OCI-LY1 (cell line): ENCODE measurements around the gene CDKN2B-AS1.

Experiments used
- H2AFZ ChIP-seq: fragments of 200-600 bp; sonication (generic), shearing (Covaris generic); 2 replicates; pipeline ENCODE4 v1.6.0; 2014; ENCODE audit warnings: antibody characterized with exemption, mild to moderate bottlenecking, low read length
- H3F3A ChIP-seq: fragments of 200-600 bp; sonication (generic), shearing (Covaris generic); 2 replicates; pipeline ENCODE4 v1.6.0; 2014; ENCODE audit warnings: mild to moderate bottlenecking, antibody characterized with exemption, low read length, moderate library complexity; ENCODE audit not compliant: insufficient read depth
- H3K27ac ChIP-seq: fragments of 200-600 bp; sonication (generic); 2 replicates; pipeline ENCODE4 v1.5.1; 2014; ENCODE audit warnings: low read length, mixed run types, mild to moderate bottlenecking, low read depth; ENCODE audit not compliant: poor library complexity, severe bottlenecking
- H3K27me3 ChIP-seq: fragments of 200-600 bp; sonication (generic); 2 replicates; pipeline ENCODE4 v1.6.0; 2014; ENCODE audit warnings: antibody characterized with exemption, mild to moderate bottlenecking, low read length, moderate library complexity; ENCODE audit not compliant: insufficient read depth
- H3K36me3 ChIP-seq: fragments of 200-600 bp; sonication (generic); 2 replicates; pipeline ENCODE4 v1.6.1; 2014; ENCODE audit warnings: mild to moderate bottlenecking, antibody characterized with exemption, low read length, moderate library complexity, mixed read lengths; ENCODE audit not compliant: insufficient read depth
- H3K4me1 ChIP-seq: fragments of 200-600 bp; sonication (generic); 2 replicates; pipeline ENCODE4 v1.5.1; 2014; ENCODE audit warnings: mild to moderate bottlenecking, low read length, moderate library complexity; ENCODE audit not compliant: insufficient read depth, severe bottlenecking
- H3K4me2 ChIP-seq: fragments of 200-600 bp; sonication (generic), shearing (Covaris generic); 2 replicates; pipeline ENCODE4 v1.6.1; 2014; ENCODE audit warnings: low read length
- H3K4me3 ChIP-seq: fragments of 200-600 bp; sonication (generic); 2 replicates; pipeline ENCODE4 v1.5.1; 2014; ENCODE audit warnings: low read length, low read depth, mild to moderate bottlenecking, mixed read lengths; ENCODE audit not compliant: poor library complexity, severe bottlenecking
- H3K79me2 ChIP-seq: fragments of 200-600 bp; shearing (Covaris generic); 2 replicates; pipeline ENCODE4 v1.6.1; 2016; ENCODE audit warnings: mixed run types, low read length, mixed read lengths; ENCODE audit not compliant: insufficient read depth
- H3K9ac ChIP-seq: fragments of 200-600 bp; sonication (generic), shearing (Covaris generic); 2 replicates; pipeline ENCODE4 v1.6.1; 2014; ENCODE audit warnings: mild to moderate bottlenecking, low read length, mixed read lengths
- H3K9me2 ChIP-seq: fragments of 200-600 bp; sonication (generic), shearing (Covaris generic); 2 replicates; pipeline ENCODE4 v1.6.1; 2014; ENCODE audit warnings: low read depth, mild to moderate bottlenecking, low read length, mixed read lengths
- H3K9me3 ChIP-seq: fragments of 200-600 bp; shearing (Covaris generic); 2 replicates; pipeline ENCODE4 v1.6.1; 2014; ENCODE audit warnings: low read length, mixed read lengths
- H4K20me1 ChIP-seq: fragments of 200-600 bp; sonication (generic), shearing (Covaris generic); 2 replicates; pipeline ENCODE4 v1.6.0; 2016; ENCODE audit warnings: mild to moderate bottlenecking, low read length; ENCODE audit not compliant: insufficient read depth
- CTCF ChIP-seq: fragments of 200-600 bp; sonication (generic), shearing (Covaris generic); IDR thresholded peaks from 2 replicates; pipeline ENCODE4 v1.5.1; 2017; ENCODE audit warnings: mild to moderate bottlenecking, antibody characterized with exemption, low read length, moderate library complexity, mixed read lengths
- EZH2 ChIP-seq: fragments of 200-600 bp; sonication (generic), shearing (Covaris generic); IDR thresholded peaks from 2 replicates; pipeline ENCODE4 v1.8.0; 2017; ENCODE audit warnings: borderline replicate concordance, mixed run types, mild to moderate bottlenecking, antibody characterized with exemption, low read length, moderate library complexity, mixed read lengths

CDKN2B-AS1 gene

GRCh38 chr9:22108581-22109370 lies 114.2 kb downstream of the CDKN2B-AS1 start:
- Histone ChIP-seq H3K36me3 (no peaks in the 10 kb centered on the region), H3K9me2 (no peaks in the 10 kb centered on the region), H3K4me3 (no peak overlapping the region), H3F3A (no peaks in the 10 kb centered on the region), H3K27me3 (no peaks in the 10 kb centered on the region), H4K20me1 (no peaks in the 10 kb centered on the region), H3K4me2 (no peak overlapping the region), H3K27ac (no peak overlapping the region), H3K9ac (no peak overlapping the region), H3K4me1 (no peaks in the 10 kb centered on the region), H3K9me3 (no peaks in the 10 kb centered on the region), H2AFZ (no peak overlapping the region), H3K79me2 (no peaks in the 10 kb centered on the region)
- TF ChIP-seq CTCF: no peak
- TF ChIP-seq EZH2: no peak

- H3K4me2 ChIP-seq: no peak overlapping the region
- no peak overlapping the region for H3K4me3 ChIP-seq
Measured at GRCh38 chr9:22111176-22111953, 116.8 kb downstream of the CDKN2B-AS1 start.

GRCh38 chr9:22111954-22112247 lies 117.3 kb downstream of the CDKN2B-AS1 start:
- Histone ChIP-seq H3K4me1 (no peaks in the 10 kb centered on the region), H3K9me3 (no peaks in the 10 kb centered on the region), H3K36me3 (no peaks in the 10 kb centered on the region), H3K4me3 (no peak overlapping the region), H3K27me3 (no peaks in the 10 kb centered on the region), H4K20me1 (no peaks in the 10 kb centered on the region), H3K9ac (no peak overlapping the region), H3K27ac (no peak overlapping the region), H2AFZ (no peak overlapping the region), H3K9me2 (no peaks in the 10 kb centered on the region), H3F3A (no peaks in the 10 kb centered on the region), H3K4me2 (no peak overlapping the region), H3K79me2 (no peaks in the 10 kb centered on the region)
- TF ChIP-seq EZH2: no peak
- TF ChIP-seq CTCF: no peak

More at GRCh38 chr9:22111176-22111953, 116.8 kb downstream of the CDKN2B-AS1 start:
- Histone ChIP-seq H3K9me3 (no peaks in the 10 kb centered on the region), H3K9ac (no peak overlapping the region), H3K9me2 (no peaks in the 10 kb centered on the region), H3K27ac (no peak overlapping the region), H2AFZ (no peak overlapping the region), H3K4me1 (no peaks in the 10 kb centered on the region), H3F3A (no peaks in the 10 kb centered on the region), H3K36me3 (no peaks in the 10 kb centered on the region), H3K79me2 (no peaks in the 10 kb centered on the region), H3K27me3 (no peaks in the 10 kb centered on the region), H4K20me1 (no peaks in the 10 kb centered on the region)
- no peak for TF ChIP-seq CTCF
- no peak for TF ChIP-seq EZH2
